PC-9 (cell line): ENCODE data around the gene YRDC. TPM values are rescaled to one million over a fixed set of nuclear protein-coding genes. Genes with fewer than 3 reads are reported as not detected.

Experiments used
- BruUV-seq: library from RNA; stranded (reverse); fragments of 400-500 nt; replicated peaks from 2 replicates; lab custom pipeline; 2021; lab: Mats Ljungman, UMichigan
- CTCF ChIA-PET: fragments of 300-600 bp; sonication (Branson Sonifier 250); formaldehyde crosslinking; loops from one replicate; lab custom pipeline; 2022; ENCODE audit warnings: antibody characterized with exemption; lab: Charles Lee
- POLR2A ChIA-PET: fragments of 300-600 bp; sonication (Branson Sonifier 250); formaldehyde crosslinking; loops from one replicate; lab custom pipeline; 2022; ENCODE audit warnings: antibody characterized with exemption; ENCODE audit not compliant: unreplicated experiment; lab: Charles Lee
- DNase-seq, 2 experiments: peaks; one replicate each; pipeline versions ENCODE4 v3.0.0 to v3.0.0-alpha.2; 2015 to 2022; ENCODE audit warnings: mixed read lengths in 1 of 2
- H2AFZ ChIP-seq: fragments of 200-600 bp; sonication (generic); 2 replicates; pipeline ENCODE4 v1.8.1; 2017; ENCODE audit warnings: antibody characterized with exemption
- H3F3A ChIP-seq: fragments of 200-600 bp; sonication (generic); 2 replicates; pipeline ENCODE4 v1.8.1; 2017; ENCODE audit warnings: antibody characterized with exemption, mild to moderate bottlenecking, low read depth; ENCODE audit not compliant: insufficient read depth
- H3K27ac ChIP-seq: fragments of 200-600 bp; sonication (generic); 2 replicates; pipeline ENCODE4 v1.6.1; 2016; ENCODE audit warnings: mixed run types
- H3K27me3 ChIP-seq: fragments of 200-600 bp; sonication (generic); 2 replicates; pipeline ENCODE4 v1.6.1; 2016; ENCODE audit warnings: low read depth, mixed run types; ENCODE audit not compliant: insufficient read depth
- H3K36me3 ChIP-seq: fragments of 200-600 bp; sonication (generic); 2 replicates; pipeline ENCODE4 v1.6.1; 2016; ENCODE audit warnings: low read depth, mixed run types
- H3K4me1 ChIP-seq: fragments of 200-600 bp; sonication (generic); replicated peaks from 2 replicates; pipeline ENCODE4 v1.6.1; 2016; ENCODE audit warnings: mixed run types; ENCODE audit not compliant: insufficient read depth
- H3K4me2 ChIP-seq: fragments of 200-600 bp; sonication (generic); 2 replicates; pipeline ENCODE4 v1.6.1; 2017; ENCODE audit warnings: mixed run types
- H3K4me3 ChIP-seq: fragments of 200-600 bp; sonication (generic); 2 replicates; pipeline ENCODE4 v1.6.1; 2016; ENCODE audit warnings: mixed run types
- H3K79me2 ChIP-seq: fragments of 200-600 bp; sonication (generic); 2 replicates; pipeline ENCODE4 v1.6.1; 2017; ENCODE audit warnings: low read depth, mixed run types
- H3K9me2 ChIP-seq: fragments of 200-600 bp; sonication (generic); 2 replicates; pipeline ENCODE4 v1.8.1; 2017; ENCODE audit warnings: mild to moderate bottlenecking; ENCODE audit not compliant: insufficient read depth
- H3K9me3 ChIP-seq: fragments of 200-600 bp; sonication (generic); 2 replicates; pipeline ENCODE4 v1.8.1; 2016; ENCODE audit warnings: low read depth; ENCODE audit not compliant: insufficient read depth
- H4K20me1 ChIP-seq: fragments of 200-600 bp; sonication (generic); 2 replicates; pipeline ENCODE4 v1.8.1; 2017; ENCODE audit not compliant: insufficient read depth
- CTCF ChIP-seq: fragments of 200-600 bp; sonication (generic); conservative IDR thresholded peaks from 2 replicates; pipeline ENCODE4 v1.6.1; 2017; ENCODE audit warnings: mixed run types, antibody characterized with exemption, mild to moderate bottlenecking, moderate library complexity
- EZH2 ChIP-seq: fragments of 200-600 bp; sonication (generic); IDR thresholded peaks from 2 replicates; pipeline ENCODE4 v1.8.0; 2017; ENCODE audit warnings: antibody characterized with exemption, low read depth
- intact Hi-C: fragments of 100-400 bp; cut with micrococcal nuclease; formaldehyde crosslinking; loops from one replicate; pipeline ENCODE4 v1.10.0; 2022; ENCODE audit not compliant: unreplicated experiment
- total RNA-seq: library from RNA; stranded (reverse); gene quantifications from 2 replicates; pipeline ENCODE4 v1.2.3, GENCODE V29; 2021

Gene YRDC
- total RNA-seq, 1 experiment from 2014 or later: 13.2 TPM

- no peaks in the 10 kb centered on the region for H3K9me3 ChIP-seq
- no peak overlapping the region for H3K4me2 ChIP-seq
- H3K9me2 ChIP-seq: no peaks in the 10 kb centered on the region
- H3K79me2 ChIP-seq: no peaks in the 10 kb centered on the region
- BruUV-seq: no TSS peak
- POLR2A ChIA-PET: interaction anchor here (0.5 kb wide), 1 partner anchor 1153 kb away, joined by 9 read pairs; no protein-coding TSS in a partner anchor
- CTCF ChIA-PET: interaction anchor here (0.6 kb wide), 1 partner anchor 87 kb away, joined by 3 read pairs; no protein-coding TSS in a partner anchor
- peaks cover 4% of the 10 kb centered on the region; the same call in 1 of the 2 replicates for H3F3A ChIP-seq
- no peaks in the 10 kb centered on the region for H4K20me1 ChIP-seq
- DNase-seq: no peak
- intact Hi-C loops: no loop called here
- no peak overlapping the region for H3K27ac ChIP-seq
- H3K4me1 ChIP-seq: no peaks in the 10 kb centered on the region
- TF ChIP-seq EZH2 (no peak), CTCF (no peak)
- no peak overlapping the region for H3K4me3 ChIP-seq
- no peaks in the 10 kb centered on the region for H3K27me3 ChIP-seq
- H3K36me3 ChIP-seq: peaks cover 26% of the 10 kb centered on the region; the same call in 1 of the 2 replicates
- H2AFZ ChIP-seq: no peak overlapping the region
Measured at GRCh38 chr1:37831809-37832208, 23.8 kb upstream of the YRDC start.

- no peak overlapping the region for H3K27ac ChIP-seq
- intact Hi-C loops: no loop called here
- H3K4me2 ChIP-seq: no peak overlapping the region
- no peaks in the 10 kb centered on the region for H3K9me2 ChIP-seq
- no peaks in the 10 kb centered on the region for H3K9me3 ChIP-seq
- no TSS peak for BruUV-seq
- no peak for DNase-seq
- TF ChIP-seq CTCF (no peak), EZH2 (no peak)
- H3K4me3 ChIP-seq: no peak overlapping the region
- no peaks in the 10 kb centered on the region for H3K27me3 ChIP-seq
- H3K4me1 ChIP-seq: no peaks in the 10 kb centered on the region
- ChIA-PET POLR2A (no interaction called here), CTCF (no interaction called here)
- no peak overlapping the region for H2AFZ ChIP-seq
- H3F3A ChIP-seq: peaks cover 4% of the 10 kb centered on the region; the same call in 1 of the 2 replicates
- H3K79me2 ChIP-seq: no peaks in the 10 kb centered on the region
- H3K36me3 ChIP-seq: peaks cover 26% of the 10 kb centered on the region; the same call in 1 of the 2 replicates
- H4K20me1 ChIP-seq: no peaks in the 10 kb centered on the region
Measured at GRCh38 chr1:37831109-37831508, 23.1 kb upstream of the YRDC start.

GRCh38 chr1:37828410-37829074 lies 20.5 kb upstream of the YRDC start:
- POLR2A ChIA-PET: no interaction called here
- H3K9me2 ChIP-seq: no peaks in the 10 kb centered on the region
- no peak overlapping the region for H3K27ac ChIP-seq
- BruUV-seq: no TSS peak
- no peak for DNase-seq
- H2AFZ ChIP-seq: no peak overlapping the region
- intact Hi-C loops: no loop called here
- no peaks in the 10 kb centered on the region for H3K4me1 ChIP-seq
- H4K20me1 ChIP-seq: no peaks in the 10 kb centered on the region
- H3K36me3 ChIP-seq: peaks cover 22% of the 10 kb centered on the region
- peaks cover 4% of the 10 kb centered on the region; the same call in 1 of the 2 replicates for H3F3A ChIP-seq
- no peaks in the 10 kb centered on the region for H3K79me2 ChIP-seq
- no peak overlapping the region for H3K4me2 ChIP-seq
- no peaks in the 10 kb centered on the region for H3K9me3 ChIP-seq
- CTCF ChIA-PET: no interaction called here
- TF ChIP-seq CTCF: no peak
- no peaks in the 10 kb centered on the region for H3K27me3 ChIP-seq
- no peak overlapping the region for H3K4me3 ChIP-seq
